GM18870 (cell line): Measurements from ENCODE around the gene CLDN14.

ENCODE experiments used
- ATAC-seq: cut with Tn5 transposase; IDR thresholded peaks from one replicate; pipeline ENCODE4 v1.9.1; 2021; ENCODE audit warnings: moderate library complexity; ENCODE audit not compliant: unreplicated experiment

The CLDN14 gene

DNA sequence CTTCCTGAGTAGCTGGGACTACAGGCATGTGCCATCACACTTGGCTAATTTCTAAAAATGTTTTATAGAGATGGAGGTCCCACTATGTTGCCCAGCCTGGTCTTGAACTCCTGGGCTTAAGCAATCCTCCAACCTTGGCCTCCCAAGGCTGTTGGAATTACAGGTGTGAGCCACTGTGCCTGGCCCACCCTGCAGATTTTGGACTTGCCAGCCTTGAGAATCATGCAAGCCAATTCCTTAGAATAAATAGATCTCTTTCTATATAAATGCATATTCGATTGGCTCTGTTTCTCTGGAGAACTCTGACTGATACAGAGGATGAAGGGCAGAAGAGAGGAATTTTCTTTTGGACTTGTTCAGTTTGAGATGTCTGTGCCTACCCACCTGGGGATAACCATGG lies 6.7 kb downstream of the CLDN14 start:
- no peak for ATAC-seq

- no peak for ATAC-seq
Observed at GRCh38 chr21:36472377-36472776, 7.5 kb downstream of the CLDN14 start.

DNA sequence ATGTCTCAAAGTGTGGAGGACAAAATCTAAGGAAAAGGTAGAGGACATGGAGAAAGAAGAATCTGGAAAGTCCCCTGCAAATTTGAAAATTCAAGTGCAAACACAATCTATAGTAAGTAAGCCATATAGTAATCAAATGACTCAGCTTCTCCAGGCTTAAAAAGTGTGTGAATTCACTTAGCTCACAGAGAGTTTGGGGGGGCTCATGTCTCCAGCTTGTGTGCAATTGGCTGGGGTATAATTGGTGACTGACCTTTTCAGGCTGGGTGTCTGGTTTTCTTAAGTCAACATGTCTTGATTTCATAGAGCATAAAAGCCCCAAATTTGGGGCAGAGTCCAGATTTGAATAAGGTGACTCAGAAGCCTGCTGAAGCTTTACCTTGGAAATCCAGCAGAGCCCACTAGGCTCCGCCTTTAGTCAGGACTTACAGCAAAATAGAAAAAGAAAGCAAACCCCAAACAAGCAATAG lies 8.6 kb downstream of the CLDN14 start:
- ATAC-seq: peak; percentile 58

DNA sequence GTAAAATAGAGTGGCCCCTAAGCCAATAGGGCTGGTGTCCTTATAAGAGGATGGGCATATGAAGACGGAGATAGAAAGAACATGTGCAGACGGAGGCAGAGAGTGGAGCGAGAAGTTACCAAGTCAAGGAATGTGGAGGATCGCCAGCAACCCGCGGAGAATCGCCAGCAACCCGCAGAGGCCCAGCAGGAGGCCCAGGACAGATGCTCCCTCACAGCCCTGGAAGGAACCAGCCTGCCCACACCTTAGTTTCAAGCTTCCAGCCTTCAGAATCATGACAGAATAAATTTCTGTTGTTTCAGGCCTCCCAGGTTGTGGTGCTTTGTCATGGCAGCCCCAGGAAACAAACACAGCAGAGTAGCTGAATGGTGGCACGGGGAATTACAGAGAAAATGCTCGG lies 9.6 kb downstream of the CLDN14 start:
- ATAC-seq: no peak

DNA sequence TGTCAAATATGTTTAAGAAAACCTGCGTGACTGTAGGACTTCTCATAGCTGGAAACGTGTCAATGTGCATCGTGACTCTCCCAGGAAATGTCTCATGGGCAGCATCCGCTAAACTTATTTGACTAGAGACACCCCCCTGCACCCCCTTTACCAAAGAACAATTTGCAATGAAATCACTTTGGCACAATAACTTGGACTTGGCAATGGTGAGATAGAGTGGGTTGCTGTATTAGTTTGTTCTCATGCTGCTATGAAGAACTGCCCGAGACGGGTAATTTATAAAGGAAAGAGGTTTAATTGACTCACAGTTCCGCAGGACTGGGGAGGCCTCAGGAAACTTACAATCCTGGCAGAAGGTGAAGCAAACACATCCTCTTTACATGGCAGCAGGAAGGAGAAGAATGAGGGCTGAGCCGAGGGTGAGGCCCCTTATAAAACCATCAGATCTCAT lies 13.8 kb downstream of the CLDN14 start:
- no peak for ATAC-seq

DNA sequence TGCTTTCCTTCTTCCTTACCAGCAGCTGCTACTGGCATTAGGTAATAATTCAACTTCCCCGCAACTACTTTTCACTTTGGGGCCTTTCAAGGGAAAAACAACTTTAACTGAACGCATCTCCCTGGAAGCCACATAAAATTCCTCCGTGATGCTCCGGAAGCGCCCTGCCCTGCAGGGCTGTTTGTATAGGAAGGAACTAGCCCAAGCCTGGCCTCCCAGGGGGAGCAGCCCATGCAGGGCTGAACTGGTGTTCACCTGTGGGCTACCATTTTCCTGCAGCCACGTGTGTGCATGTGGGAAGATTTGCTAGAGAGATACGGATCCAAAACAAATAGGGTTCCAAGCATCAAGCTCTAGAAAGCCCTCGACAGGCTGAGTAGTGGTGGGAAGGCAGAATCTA lies 14.4 kb downstream of the CLDN14 start:
- no peak for ATAC-seq

DNA sequence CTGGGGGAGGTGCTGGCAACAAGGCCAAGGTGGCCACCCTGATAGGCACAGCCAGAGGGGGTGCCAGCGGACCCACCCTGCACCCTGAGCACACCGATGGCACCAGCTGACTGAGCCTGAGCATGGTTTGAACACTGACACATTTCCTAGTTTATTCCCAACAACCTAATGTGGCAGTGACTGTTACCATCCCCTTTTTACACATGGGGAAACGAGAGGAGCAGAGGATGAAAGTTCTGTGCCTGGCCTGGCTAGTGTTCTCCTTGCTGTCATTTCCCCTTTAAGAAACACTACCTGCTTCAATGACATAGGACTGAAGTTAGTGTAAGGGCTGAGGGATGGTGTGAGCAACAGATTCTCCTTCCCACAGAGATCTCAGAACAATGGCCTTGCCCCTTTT lies 15.3 kb downstream of the CLDN14 start:
- ATAC-seq: no peak

DNA sequence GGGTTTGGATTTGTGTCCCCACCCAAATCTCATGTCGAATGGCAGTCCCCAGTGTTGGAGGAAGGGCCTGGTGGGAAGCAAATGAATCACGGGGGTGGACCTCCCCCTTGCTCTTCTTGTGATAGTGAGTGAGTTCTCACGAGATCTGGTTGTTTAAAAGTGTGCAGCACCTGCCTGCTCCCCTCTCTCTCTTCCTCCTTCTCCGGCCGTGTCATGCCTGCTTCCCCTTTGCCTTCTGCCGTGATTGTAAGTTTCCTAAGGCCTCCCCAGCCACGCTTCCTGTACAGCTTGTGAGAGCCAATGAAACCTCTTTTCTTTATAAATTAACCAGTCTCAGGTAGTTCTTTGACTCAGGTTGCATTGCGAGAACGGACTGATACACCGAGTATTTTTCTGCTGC lies 15.9 kb downstream of the CLDN14 start:
- ATAC-seq: no peak

GRCh38 chr21:36463204-36463603 lies 16.7 kb downstream of the CLDN14 start:
- no peak for ATAC-seq

DNA sequence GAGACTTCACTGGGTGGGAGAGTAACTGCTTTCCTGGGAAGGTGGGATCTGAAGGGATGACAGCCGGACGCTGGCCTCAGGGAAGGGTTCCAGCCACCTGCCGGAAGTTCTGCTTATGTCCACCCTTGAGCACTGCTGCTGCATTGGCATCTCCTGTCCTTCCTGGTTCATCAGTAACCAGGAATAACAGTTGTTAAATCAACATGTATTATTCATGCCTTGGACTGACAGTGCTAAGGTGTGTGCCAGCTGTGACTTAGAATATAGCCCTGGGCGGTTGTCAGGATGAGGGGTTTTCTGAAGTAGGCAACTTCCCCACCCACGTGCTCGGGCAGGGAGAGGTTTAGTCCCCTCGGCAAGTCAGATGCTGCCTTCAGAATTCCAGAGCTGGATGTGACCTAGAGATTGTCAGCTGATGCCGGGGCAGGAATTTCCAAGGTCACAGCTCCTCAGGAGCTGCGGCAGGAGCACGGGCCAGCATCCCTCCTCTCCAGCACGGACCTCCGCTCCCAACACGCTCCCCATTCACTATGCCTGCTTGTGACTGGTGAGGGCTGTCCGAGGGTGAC lies 17.9 kb downstream of the CLDN14 start:
- ATAC-seq: no peak

- ATAC-seq: no peak
Observed at GRCh38 chr21:36461277-36461917, 18.5 kb downstream of the CLDN14 start.

- ATAC-seq: no peak
Observed at GRCh38 chr21:36460866-36461265, 19.1 kb downstream of the CLDN14 start.

- ATAC-seq: no peak
Observed at GRCh38 chr21:36459098-36459497, 20.8 kb downstream of the CLDN14 start.

- no peak for ATAC-seq
Observed at GRCh38 chr21:36456729-36457414, 23.1 kb downstream of the CLDN14 start.

- no peak for ATAC-seq
Observed at GRCh38 chr21:36454706-36455105, 25.2 kb downstream of the CLDN14 start.

- ATAC-seq: no peak
Observed at GRCh38 chr21:36454093-36454531, 25.8 kb downstream of the CLDN14 start.

DNA sequence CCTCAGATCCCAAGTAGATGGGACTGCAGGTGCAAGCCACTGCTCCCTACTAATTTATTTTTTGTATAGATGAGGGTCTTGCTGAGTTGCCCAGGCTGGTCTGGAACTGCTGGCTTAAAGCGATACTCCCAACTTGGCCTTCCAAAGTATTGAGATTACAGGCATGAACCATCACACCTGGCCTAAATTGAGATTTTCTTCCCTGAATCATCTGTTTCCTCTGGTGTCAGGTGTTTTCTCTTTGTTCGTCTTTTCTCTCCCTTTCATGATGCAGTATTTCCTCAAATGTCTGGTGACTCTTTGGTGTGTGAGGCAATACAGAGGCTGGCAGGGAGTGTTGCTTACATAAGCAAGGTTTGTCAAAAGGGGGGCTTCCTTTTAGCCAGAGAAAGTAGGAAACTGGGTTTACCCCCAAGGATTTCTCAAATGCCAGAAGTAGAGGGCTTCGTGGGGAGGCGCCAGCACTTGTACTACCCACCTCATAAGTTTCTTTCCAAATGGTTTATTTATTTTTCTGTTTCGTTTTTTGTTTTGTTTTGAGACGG lies 27.6 kb downstream of the CLDN14 start:
- no peak for ATAC-seq

DNA sequence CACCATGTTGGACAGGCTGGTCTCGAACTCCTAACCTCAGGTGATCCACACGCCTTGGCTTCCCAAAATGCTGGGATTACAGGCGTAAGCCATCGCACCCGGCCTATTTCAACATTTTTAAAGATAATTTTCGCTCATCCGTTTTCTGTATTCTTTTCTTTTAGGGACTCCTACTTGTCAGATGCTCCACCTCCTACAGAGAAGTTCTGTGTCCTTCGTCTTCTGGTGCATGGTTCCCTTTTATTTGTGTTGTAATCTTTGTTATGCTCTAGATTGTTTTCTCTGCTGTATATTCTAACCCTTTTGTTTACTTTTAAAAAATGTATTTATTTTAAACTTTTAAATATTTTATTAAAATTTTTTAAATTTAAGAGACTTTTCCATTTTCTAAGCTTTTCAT lies 28.4 kb downstream of the CLDN14 start:
- ATAC-seq: no peak

DNA sequence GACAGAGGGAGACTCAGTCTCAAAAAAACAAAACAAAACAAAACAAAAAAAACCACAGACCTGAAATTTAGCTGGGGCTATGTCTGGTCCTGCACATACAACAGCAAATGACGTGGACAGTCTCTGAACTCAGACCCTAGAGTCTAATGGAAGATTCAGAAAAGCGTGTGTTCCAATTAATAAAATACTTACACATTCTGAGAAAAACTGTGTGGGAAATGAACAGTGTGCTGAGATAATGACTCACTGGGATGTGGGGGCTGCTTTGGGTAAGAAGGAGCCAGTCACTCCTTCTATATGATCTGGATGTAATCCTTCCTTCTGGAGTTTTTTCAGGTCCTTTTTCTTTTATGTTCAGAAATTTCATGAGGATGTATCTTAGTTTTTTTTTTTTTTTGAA lies 29.4 kb downstream of the CLDN14 start:
- ATAC-seq: no peak

- no peak for ATAC-seq
Observed at GRCh38 chr21:36446301-36446700, 33.6 kb downstream of the CLDN14 start.

GRCh38 chr21:36441715-36442114 lies 38.2 kb downstream of the CLDN14 start:
- ATAC-seq: no peak

DNA sequence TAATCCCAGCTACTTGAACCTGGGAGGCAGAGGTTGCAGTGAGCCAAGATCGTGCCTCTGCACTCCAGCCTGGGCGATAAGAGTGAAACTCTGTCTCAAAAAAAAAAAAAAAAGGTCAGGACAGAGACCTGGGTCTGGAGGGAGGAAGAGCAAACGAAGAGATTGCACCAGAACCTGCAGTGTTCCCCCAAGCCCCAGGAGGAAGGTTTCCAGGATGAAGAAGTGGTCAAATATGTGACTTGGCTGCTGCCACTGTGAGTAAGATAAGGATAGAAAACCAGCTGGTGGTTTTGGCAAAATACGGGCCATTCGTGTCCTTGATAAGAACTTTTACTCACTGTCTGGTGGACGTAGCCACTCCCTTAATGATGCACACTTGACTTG lies 42.2 kb downstream of the CLDN14 start:
- ATAC-seq: no peak
